Right lobe of liver (tissue), 6 donors: ENCODE data around the gene SOX10. TPM values are rescaled to one million over a fixed set of nuclear protein-coding genes. Genes with fewer than 3 reads are reported as not detected.

Experiments
- ATAC-seq, 4 donors: fragments of 200-7000 bp; cut with Tn5 transposase; one replicate each; pipeline ENCODE4 v1.9.1; 2020; ENCODE audit warnings: mild to moderate bottlenecking in 4 of 4, moderate library complexity in 4 of 4
- DNase-seq, 3 donors: peaks; one replicate each; pipeline ENCODE4 v3.0.0-alpha.2; 2020
- H3K27ac ChIP-seq, 3 donors: fragments of 200-600 bp; one replicate each; pipeline ENCODE4 v1.8.0; 2022
- H3K27me3 ChIP-seq, 2 donors: fragments of 200-600 bp; one replicate each; pipeline ENCODE4 v1.8.0; 2022
- H3K36me3 ChIP-seq, 4 donors: fragments of 200-600 bp; sonication (generic) in 1 of 4; one replicate each; pipeline versions ENCODE4 v1.5.1 to v1.8.0; 2017 to 2022; ENCODE audit warnings: control low read depth in 1 of 4
- H3K4me1 ChIP-seq, 4 donors: fragments of 200-600 bp; sonication (generic) in 1 of 4; one replicate each; pipeline versions ENCODE4 v1.5.1 to v1.8.0; 2017 to 2022; ENCODE audit warnings: control low read depth in 1 of 4
- H3K4me3 ChIP-seq, 3 donors: fragments of 200-600 bp; one replicate each; pipeline ENCODE4 v1.8.0; 2022
- H3K9me3 ChIP-seq, 4 donors: fragments of 200-600 bp; sonication (generic) in 1 of 4; one replicate each; pipeline versions ENCODE4 v1.5.1 to v1.8.0; 2017 to 2022; ENCODE audit warnings: control low read depth in 1 of 4
- POLR2A ChIP-seq: fragments of 450-650 bp; IDR thresholded peaks from one replicate; pipeline ENCODE4 v1.6.1; 2017; ENCODE audit warnings: antibody characterized with exemption, mild to moderate bottlenecking
- WGBS: methylation state at CpG from one replicate; pipeline ENCODE4 v1.1.6; 2018; ENCODE audit warnings: low coverage, low lambda C conversion rate; ENCODE audit not compliant: insufficient coverage; ENCODE audit errors: missing lambda C conversion rate; 5-methylcytosine and 5-hydroxymethylcytosine counted together
- intact Hi-C, 2 donors: fragments of 100-400 bp; cut with DNase I; formaldehyde crosslinking; loops; one replicate each; pipeline versions ENCODE4 v1.11.2 to v1.14.1; 2022
- total RNA-seq, 6 experiments: library from RNA; depleted of rRNA in 2 of 6; stranded (reverse); fragments of >200 nt in 2 of 6; fragmentation: NEBNext Ultra II Directional in 3 of 6; extraction: Animal tissue kit (Norgen Biotek cat#: 25700) in 3 of 6; gene quantifications; one replicate each; pipeline versions ENCODE4 v1.1.0 to v1.2.4, GENCODE V29; 2016 to 2023
- TF ChIP-seq, protein P1 (sequence below), 4 donors: fragments of 200-600 bp in 3 of 4; fragments of 450-650 bp in 1 of 4; IDR thresholded peaks; one replicate each; pipeline versions ENCODE4 v1.5.1 to v1.8.0; 2016 to 2022; ENCODE audit warnings: antibody characterized with exemption in 4 of 4, mild to moderate bottlenecking in 2 of 4
- donor health status: DM: no; HTN: yes; CAD: no.
- donor health status: DM: no; HTN: no; CAD: no.
- donor health status: DM: no; HTN: no; CAD: no.
- donor health status: DM: no; HTN: yes; CAD: no.
- donor health status: DM: no; HTN: yes; CAD: no.

The SOX10 gene
- total RNA-seq, 6 experiments from 2014 or later = 0.24 to 0.29 TPM; not detected in 4

GRCh38 chr22:38030311-38031133 lies 46.2 kb upstream of the SOX10 start:
- TF ChIP-seq, protein P1, sequence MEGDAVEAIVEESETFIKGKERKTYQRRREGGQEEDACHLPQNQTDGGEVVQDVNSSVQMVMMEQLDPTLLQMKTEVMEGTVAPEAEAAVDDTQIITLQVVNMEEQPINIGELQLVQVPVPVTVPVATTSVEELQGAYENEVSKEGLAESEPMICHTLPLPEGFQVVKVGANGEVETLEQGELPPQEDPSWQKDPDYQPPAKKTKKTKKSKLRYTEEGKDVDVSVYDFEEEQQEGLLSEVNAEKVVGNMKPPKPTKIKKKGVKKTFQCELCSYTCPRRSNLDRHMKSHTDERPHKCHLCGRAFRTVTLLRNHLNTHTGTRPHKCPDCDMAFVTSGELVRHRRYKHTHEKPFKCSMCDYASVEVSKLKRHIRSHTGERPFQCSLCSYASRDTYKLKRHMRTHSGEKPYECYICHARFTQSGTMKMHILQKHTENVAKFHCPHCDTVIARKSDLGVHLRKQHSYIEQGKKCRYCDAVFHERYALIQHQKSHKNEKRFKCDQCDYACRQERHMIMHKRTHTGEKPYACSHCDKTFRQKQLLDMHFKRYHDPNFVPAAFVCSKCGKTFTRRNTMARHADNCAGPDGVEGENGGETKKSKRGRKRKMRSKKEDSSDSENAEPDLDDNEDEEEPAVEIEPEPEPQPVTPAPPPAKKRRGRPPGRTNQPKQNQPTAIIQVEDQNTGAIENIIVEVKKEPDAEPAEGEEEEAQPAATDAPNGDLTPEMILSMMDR (IDR thresholded peaks at IDR 0.05) = no peak
- TF ChIP-seq POLR2A = no peak
- Histone ChIP-seq H3K27ac (no peak overlapping the region), H3K27me3 (no peaks in the 10 kb centered on the region), H3K4me1 (no peaks in the 10 kb centered on the region), H3K4me3 (no peak overlapping the region), H3K36me3 (no peaks in the 10 kb centered on the region), H3K9me3 (no peaks in the 10 kb centered on the region)
- ATAC-seq (no peak), DNase-seq (no peak)
- 72% methylated on average over 3 of the region's 16 CpGs for WGBS
- intact Hi-C loops = no loop called here

- ATAC-seq (no peak), DNase-seq (no peak)
- WGBS = 95% methylated on average over 4 of the region's 5 CpGs
- no peak for TF ChIP-seq POLR2A
- TF ChIP-seq, protein P1 (IDR thresholded peaks at IDR 0.05) = no peak
- no peaks in the 10 kb centered on the region for H3K4me1 ChIP-seq
- intact Hi-C loops = no loop called here
- no peak overlapping the region for H3K4me3 ChIP-seq
- no peak overlapping the region for H3K27ac ChIP-seq
- H3K36me3 ChIP-seq = no peaks in the 10 kb centered on the region
- H3K9me3 ChIP-seq = no peaks in the 10 kb centered on the region
- no peaks in the 10 kb centered on the region for H3K27me3 ChIP-seq
These were observed 45.5 kb upstream of the SOX10 start for GRCh38 chr22:38029901-38030300.

DNA sequence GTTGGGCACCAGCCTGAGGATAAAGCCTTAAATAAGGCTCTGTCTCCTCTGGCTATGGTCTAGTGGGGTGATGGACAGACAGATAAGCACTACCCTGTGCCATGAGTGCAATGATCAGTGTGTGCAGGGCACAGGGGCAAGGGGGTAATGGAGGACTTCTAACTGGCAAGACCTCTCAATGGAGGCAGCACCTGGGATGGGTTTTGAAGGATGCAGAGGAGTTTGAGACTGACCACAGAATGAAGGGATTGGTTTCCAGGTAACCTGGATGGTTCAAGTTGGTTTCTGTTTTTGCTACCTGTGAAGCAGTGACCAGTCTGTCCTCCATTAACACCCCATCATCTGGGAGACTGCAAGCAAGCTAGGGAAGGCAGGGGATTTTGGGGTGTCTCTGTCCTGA lies 45.0 kb upstream of the SOX10 start:
- no peaks in the 10 kb centered on the region for H3K36me3 ChIP-seq
- intact Hi-C loops = no loop called here
- DNase-seq (no peak), ATAC-seq (no peak)
- H3K9me3 ChIP-seq = no peaks in the 10 kb centered on the region
- no peak overlapping the region for H3K27ac ChIP-seq
- no peaks in the 10 kb centered on the region for H3K27me3 ChIP-seq
- no peak overlapping the region for H3K4me3 ChIP-seq
- H3K4me1 ChIP-seq = no peaks in the 10 kb centered on the region
- TF ChIP-seq POLR2A = no peak
- TF ChIP-seq, protein P1 (IDR thresholded peaks at IDR 0.05) = no peak

- no peaks in the 10 kb centered on the region for H3K9me3 ChIP-seq
- 80% methylated on average over 6 of the region's 15 CpGs for WGBS
- no peak for DNase-seq
These were observed 44.2 kb upstream of the SOX10 start for GRCh38 chr22:38028344-38029130.

More at GRCh38 chr22:38028344-38029130, 44.2 kb upstream of the SOX10 start:
- intact Hi-C loops = no loop called here
- Histone ChIP-seq H3K27me3 (no peaks in the 10 kb centered on the region), H3K27ac (no peak overlapping the region), H3K36me3 (no peaks in the 10 kb centered on the region), H3K4me3 (no peak overlapping the region), H3K4me1 (no peaks in the 10 kb centered on the region)
- TF ChIP-seq, protein P1 (IDR thresholded peaks at IDR 0.05) = no peak
- no peak for TF ChIP-seq POLR2A
- ATAC-seq = no peak
